Body of pancreas (tissue), 4 donors: ENCODE results near the gene MSI2.

Experiments used
- POLR2A ChIP-seq, 3 donors: fragments of 450-650 bp; IDR thresholded peaks; one replicate each; pipeline ENCODE4 v1.6.1; 2016; ENCODE audit warnings: antibody characterized with exemption in 3 of 3, mild to moderate bottlenecking in 2 of 3
- TF ChIP-seq, protein P1 (sequence below), 7 experiments: fragments of 450-650 bp in 4 of 7; fragments of 200-600 bp in 3 of 7; sonication (generic) in 3 of 7; IDR thresholded peaks; one replicate each; pipeline ENCODE4 v1.5.1; 2016 to 2019; ENCODE audit warnings: antibody characterized with exemption in 7 of 7

DNA sequence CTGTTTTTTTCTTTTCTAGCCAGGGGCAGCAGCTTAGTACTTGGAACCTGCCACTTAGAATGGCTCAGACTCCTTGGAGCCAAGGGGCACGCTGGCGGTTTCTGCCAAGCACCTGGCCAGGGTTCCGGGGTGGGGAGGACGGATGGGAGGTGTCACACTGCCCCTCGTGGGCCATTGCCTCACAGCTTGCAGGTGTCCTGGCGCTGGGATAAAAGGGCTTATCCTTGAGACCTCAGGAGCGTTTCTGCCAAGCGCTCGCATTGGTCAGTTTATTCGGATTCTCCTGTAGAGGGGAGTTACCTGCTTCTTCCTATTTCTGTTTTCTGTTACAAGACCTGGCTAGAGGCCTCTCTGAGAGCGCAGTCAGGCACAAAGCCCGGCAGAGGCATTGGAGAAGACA lies 234.6 kb downstream of the MSI2 start:
- TF ChIP-seq, protein P1, sequence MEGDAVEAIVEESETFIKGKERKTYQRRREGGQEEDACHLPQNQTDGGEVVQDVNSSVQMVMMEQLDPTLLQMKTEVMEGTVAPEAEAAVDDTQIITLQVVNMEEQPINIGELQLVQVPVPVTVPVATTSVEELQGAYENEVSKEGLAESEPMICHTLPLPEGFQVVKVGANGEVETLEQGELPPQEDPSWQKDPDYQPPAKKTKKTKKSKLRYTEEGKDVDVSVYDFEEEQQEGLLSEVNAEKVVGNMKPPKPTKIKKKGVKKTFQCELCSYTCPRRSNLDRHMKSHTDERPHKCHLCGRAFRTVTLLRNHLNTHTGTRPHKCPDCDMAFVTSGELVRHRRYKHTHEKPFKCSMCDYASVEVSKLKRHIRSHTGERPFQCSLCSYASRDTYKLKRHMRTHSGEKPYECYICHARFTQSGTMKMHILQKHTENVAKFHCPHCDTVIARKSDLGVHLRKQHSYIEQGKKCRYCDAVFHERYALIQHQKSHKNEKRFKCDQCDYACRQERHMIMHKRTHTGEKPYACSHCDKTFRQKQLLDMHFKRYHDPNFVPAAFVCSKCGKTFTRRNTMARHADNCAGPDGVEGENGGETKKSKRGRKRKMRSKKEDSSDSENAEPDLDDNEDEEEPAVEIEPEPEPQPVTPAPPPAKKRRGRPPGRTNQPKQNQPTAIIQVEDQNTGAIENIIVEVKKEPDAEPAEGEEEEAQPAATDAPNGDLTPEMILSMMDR (IDR thresholded peaks at IDR 0.05), result no peak
- no peak for TF ChIP-seq POLR2A (IDR thresholded peaks at IDR 0.05)
